UCSD-AML1 (cell line): ENCODE results near the gene PRPF40B.
A peak's percentile ranks its signal among the peaks of the same experiment; 100 is the strongest.

Experiments used
- DNase-seq: peaks from one replicate; lab custom pipeline; 2025; ENCODE audit not compliant: unreplicated experiment; lab: John Stamatoyannopoulos, UW

PRPF40B gene

DNA sequence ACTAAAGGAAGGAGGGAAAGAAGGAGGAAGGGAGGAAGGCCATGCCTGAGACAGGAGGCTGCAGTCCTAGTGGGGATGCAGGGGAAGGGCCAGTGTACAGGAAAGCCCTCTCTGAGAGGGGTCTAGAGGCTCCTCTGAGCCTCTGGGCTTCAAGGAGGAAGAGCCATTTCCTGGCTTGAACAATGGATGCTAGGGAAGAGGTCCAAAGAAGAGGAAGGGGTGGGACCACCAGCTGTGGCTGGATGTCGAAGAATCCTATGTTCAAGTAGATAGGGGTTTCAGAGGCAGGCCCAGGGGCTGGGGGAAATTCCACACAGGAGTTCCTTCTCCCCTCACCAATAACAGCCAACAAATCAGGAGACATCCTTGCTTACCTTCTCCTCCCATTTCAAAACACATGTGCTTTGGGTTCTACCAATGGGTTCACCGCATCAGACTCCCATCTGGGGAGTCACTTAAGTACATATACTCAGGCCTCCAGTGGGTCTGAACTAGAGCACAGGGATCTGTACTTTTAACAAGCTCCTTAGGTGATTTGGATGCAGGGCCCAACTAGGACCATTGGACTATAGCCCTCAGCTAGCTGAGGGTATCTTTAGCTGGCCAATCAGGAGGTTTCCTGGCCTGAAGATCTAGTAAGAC lies 32.4 kb downstream of the PRPF40B start:
- no peak for DNase-seq

DNA sequence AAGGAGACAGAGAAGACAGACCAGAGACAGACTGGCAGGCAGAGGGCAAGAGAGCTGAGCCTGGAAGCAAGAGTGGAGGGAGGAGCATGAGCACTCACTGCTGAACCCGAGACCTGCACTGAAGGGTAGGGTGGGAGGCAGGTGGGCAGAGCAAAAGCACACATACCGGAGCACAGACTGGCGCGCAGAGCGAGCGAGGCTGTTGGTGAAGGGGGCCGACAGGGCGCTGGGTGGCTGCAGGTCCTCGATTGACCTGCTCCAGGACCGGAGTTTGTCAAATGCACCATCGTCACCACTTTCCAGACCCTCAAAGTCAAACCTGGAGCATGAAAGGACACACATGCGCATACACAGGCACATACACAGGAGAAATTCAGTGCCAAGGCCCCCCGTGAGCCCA lies 34.9 kb downstream of the PRPF40B start:
- no peak for DNase-seq

DNA sequence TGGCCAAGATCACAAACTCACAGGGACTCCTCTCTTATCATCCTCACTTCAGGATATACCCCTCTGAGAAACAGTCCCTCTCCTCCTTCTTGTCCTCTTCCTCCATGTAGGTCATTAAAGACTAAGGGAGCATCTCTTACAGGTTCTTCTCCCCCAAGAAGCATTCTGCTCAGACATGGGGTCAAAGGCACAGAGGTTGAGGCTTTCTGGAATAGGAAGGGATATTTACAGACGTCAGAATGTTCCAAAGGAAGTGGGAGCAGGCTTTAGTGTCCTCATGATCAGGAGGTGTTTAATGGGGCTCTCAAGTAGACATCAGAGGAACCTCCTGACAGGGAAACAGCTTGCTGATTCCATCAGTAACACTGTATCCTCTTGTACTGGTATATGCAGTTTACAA lies 36.4 kb downstream of the PRPF40B start:
- no peak for DNase-seq

DNA sequence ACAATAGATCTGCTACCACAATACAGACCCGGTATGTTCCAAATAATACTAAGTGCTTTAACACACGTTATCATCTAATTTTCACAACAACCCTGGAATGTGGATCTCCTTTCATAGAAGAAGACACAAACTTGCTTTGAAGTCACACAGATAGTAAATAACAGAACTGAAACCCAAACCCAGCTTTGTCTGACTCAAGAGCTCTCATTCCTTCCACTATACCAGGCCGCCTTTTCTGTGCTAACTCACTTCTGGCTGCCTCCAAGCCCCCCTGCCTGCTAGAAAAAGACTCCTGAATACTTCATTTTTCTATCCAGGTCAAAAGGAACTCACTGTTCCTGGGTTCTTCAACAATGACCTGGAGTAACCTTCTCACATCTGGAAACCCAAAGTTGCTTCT lies 37.8 kb downstream of the PRPF40B start:
- DNase-seq = no peak

DNA sequence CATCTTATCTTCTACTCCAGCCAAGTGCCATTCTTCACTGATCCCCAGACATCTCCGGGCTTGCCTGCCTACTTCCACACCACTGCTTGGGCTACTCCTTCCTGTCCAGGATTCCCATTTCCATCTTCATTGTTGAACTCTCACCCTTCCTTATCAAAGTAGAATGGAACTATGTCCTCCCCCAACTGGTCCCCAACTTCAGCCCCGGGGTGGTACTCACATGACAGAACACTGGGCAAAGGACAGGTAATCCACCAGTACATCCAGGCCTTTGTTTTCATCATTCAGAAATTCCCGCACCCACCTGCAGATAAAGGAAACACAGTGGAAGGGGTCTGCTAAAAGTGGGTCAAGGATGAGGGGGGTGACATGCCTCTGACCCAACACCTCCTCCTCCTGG lies 38.4 kb downstream of the PRPF40B start:
- no peak for DNase-seq

DNA sequence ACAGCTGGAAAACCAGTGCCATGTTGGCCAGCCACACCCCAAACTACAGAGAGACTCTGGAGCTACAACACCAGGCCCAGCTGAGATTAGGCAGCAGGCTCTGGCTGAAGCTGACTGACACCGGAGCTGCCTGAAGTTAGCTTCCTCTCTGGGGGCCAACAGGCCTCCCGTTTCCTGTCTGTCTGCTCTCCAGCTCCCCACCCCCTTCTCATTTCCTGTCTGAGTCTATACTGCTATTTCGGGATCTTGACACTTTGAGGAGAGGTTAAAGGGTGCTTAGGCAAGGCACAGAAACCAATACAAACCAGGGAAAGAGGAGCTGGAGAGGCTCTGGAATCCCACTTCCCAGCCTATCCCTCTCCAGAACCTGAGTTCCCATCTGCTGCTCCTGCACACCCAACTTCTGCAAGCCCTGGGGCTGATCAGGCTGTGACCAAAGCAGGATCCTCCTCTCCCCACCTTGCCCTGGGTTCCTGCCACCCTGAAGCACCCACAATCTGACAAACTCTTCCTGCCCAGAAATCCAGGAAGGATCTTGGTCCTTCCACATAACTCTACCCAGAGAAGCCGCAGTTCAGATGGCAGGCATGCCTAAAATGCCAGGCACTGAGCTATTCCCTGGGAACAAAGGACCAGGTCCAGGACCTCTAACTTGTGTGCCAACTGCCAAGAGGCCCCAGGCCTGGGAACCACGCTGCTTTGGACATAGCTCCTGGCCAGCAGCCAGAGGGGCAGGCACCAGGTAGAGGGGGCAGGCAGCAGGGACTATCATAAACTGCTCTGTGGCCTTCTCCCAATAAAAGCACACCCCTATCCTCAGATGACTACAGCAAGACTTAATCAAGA lies 39.9 kb downstream of the PRPF40B start:
- peak; percentile 86 for DNase-seq

DNA sequence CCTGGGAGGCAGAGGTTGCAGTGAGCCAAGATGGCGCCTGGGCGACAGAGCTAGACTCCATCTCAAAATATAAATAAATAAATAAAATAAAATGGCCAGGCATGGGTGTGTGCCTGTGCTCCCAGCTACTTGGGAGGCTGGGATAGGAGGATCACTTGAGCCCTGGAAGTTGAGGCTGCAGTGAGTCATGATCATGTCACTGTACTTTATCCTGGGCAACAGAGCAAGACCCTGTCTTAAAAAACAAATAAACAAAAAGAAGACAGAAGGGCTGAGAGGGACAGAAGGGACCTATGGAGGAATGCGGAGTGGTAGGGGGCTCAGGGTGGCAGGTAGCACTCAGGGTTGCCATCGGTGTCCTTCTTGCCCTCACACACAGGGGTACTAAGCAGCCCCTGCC lies 40.8 kb downstream of the PRPF40B start:
- no peak for DNase-seq

DNA sequence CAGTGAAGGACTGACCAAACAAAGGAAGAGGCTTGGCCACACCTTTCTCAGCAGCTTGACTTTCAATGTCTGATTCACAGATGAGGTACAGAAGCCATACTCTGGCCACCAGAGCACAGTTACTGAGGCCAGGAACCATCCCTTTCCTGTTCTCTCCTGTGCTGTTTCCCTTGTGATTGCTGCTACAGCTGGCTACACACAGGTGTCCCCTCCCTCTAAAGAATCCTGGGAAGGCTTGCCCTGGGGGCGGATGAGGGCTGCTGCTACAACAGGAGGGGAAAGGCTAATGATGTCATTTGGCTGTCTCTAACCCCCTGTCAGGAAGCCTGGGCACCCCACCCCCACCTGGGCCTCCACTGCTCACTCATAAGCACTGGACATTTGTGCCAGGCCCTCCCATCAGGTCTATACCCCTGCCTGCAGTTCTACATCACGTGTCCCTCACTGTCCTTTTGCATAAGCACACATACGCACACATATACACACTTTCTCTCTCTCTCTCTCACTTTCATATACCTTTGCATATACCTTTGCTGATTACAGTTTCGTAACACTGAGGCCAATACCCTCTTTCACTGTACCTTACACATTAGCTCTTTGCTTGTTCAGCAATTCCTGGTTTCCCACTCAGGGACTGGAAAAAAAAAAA lies 41.4 kb downstream of the PRPF40B start:
- DNase-seq = peak; percentile 33

DNA sequence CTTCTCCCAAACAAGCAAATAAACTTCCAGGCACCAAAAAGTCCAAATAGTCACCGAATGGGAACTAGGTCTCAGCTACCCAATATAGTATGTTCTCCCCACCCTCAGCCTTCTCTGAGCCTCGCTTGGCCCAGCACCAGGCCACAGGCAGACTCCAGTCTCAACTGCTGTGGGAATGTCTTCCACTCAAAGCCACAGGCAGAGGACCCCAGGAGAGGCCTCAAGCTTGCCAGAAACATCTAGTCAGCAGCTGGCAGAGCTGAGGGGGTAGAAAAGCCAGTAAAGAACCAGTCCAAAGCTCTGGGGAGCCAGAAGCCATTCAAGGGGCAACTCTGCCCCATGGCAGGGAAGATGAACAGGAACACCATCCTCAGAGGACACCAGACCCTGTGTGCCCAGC lies 42.0 kb downstream of the PRPF40B start:
- DNase-seq = no peak

DNA sequence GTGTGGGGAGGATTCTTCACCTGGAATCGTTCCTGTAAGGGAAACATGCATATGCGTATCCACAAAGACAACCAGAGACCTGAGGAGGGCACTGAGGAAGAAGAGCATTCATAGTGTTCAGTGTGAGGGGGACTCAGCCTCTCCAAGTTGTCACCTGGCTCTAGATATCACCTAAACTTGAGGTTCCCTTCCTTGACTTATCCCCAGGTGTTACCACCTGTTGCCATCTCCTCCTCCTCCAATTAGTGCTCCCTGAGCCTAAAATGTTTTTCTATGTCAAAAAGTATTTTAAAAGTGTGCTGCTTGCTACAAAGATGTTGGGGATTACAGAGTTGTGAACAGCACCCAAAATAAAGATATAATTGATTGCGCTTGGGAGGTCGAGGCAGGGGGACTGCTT lies 42.8 kb downstream of the PRPF40B start:
- no peak for DNase-seq

DNA sequence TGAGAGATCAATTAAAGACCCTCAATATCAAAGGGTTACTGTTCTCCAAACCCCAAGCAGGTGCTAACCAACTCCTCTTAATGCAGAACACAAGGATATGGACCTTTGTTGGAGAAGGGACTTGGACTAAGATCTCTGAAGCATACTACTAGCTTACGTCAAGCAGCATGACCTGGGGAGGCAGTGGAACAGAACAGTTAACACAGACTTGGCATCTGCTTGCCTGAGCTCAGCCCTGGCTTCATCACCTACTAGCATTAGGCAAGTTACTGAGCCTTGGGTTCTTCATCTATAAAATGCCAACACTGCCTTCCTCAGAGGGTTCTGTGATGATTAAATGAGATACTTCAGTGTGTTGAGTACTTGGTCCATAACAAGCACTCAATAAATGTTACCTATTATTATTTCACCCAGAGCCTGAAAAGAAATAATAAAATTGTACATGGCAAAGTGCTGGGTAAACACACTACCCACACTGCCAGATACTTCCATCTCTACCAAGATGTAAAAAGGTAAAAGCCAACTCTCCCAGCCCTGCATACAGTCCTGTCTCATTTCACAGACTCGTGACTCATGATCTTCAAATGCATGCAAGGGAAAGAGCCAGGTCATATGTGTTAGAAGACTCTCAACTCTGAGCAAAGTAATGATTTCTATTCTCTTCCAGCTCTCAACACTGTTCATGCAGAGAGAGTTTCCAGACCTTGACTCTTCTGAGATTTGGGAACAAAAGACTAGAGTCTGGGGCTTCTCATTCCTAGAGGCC lies 44.1 kb downstream of the PRPF40B start:
- DNase-seq = no peak

DNA sequence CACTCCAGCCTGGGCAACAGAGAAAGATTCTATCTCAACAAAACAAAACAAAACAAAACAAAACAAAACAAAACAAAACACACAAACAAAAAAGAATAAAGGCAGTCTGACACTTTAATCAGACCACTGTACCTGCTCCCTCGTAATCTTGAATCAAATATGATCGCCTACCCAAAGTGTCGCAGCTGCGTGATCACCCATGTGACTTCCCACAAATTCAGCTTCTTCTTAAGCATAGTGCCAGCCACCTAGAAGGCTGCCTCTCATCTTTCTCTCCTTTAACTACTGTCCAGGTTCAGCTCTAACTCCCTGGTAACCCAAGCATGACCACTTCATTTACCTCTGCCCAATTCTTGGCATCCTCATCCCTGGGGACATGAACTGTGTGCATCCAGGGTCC lies 46.4 kb downstream of the PRPF40B start:
- DNase-seq = no peak

DNA sequence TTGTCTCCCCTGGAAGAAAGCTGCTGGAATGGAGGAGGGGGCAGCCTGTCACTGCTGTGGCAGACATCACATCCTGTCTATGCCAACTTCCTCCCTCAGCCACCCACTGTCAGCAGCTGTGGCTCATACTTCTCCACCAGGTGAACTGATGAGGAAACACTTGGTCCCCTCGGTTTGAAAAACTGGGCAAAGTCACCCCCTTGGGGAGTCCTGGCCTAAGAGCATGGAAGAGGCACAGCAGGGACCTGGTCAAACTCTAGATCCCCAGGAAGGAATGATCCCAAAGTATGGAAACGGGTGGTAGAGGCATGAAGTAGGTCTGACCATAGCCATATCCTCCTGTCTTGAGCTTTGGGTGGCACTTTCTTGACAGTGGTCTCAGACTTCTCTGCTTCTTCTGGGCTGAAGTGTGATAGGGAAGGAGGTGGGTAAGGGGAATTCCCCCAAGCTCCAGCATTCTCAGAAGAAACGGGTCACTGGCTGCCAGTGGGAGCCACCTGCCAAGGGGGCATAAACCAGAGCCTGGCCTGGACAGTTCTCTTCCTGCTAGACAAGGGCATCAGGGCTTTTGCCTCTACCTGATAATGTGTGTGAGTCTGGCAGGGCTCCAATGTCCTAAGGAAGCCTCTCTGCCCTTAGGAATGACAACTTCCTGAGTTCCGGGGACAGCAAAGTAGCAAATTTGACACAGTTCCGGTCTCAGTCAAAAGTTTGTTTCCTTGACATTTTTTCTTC lies 47.8 kb downstream of the PRPF40B start:
- DNase-seq = peak; percentile 58

DNA sequence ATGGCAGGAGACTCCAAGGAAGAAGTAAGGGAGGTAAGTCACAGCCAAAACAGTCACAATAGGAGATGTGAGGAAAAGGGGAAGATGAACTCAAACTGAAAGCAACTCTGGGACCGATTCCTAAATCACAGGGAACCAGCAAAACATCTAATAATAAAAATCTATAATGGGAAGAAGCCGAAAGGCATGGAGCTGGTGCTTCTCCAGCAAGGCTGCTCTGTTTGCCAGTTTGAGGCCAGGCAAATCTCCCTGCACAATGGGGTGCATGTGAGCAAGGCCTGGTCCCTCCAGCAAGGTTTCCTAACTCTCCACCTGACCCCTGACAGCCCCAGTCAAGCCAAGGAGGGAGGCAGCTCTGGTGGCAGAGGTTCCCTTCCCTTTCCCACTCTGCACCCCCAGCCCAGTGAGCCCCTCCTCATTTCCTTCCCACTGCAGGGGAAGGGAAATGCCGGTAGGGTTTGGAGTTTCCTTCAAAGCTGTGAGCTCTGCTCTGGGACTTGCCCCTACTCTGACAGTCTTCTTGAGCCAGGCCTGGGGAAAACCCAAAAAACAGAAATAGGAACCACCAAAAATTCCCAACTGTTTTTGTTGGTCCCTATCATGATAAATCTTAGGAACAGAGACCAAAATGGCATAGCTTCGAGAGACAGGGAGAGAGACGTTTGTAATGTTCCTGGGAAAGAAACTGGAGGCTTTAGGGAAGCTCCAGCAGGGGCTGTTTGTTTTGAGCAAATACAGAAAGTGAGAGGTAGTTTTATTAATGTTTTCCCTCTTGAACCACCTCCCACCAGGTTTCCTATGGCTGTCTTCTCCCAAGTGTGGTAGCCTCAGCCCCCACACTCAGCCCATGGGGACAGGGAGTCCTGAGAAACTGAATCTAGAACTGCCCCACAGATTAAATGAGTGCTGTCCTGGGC lies 49.2 kb downstream of the PRPF40B start:
- peak; percentile 28 for DNase-seq

DNA sequence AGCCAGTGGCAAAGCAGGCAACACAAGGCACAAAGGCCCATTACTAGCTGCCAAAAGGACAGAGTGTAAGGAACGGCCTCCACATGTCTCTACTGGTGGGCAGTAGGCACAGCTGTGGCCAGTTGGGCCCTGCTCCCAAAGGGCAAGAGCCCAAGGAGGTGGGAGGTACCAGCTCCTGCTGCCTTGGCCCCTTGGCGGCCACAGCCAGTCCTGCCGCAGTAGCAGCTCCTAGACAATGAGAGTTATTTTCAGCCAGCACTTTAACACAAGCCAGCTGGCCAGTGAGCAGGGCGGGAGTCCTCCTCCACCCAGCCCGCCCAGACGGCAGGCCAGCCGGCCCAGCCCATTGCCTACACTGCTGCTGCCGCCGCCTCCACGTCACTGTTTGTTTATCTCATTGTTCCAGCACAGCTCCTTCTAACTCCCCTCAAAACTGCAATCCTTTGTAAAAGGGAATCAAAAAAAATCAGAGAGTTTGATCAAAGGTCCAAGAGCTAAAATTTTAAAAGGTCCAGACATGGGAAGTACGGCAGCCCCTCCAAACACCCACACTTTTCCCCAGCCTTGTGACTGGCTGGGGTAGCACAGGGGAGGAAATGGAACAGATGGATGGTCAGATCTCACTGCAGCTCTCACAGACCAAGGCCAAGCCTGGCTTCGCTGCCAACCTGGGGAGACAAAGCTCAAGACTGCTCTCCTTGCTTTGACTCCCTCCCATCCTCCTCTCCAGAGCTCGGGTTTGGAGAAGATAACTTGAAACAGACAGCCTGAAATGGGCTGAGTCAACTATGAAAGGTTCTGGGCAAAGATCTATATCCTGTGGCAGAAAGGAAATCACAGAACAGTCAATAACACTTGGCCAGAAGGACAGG lies 50.3 kb downstream of the PRPF40B start:
- peak; percentile 35 for DNase-seq

DNA sequence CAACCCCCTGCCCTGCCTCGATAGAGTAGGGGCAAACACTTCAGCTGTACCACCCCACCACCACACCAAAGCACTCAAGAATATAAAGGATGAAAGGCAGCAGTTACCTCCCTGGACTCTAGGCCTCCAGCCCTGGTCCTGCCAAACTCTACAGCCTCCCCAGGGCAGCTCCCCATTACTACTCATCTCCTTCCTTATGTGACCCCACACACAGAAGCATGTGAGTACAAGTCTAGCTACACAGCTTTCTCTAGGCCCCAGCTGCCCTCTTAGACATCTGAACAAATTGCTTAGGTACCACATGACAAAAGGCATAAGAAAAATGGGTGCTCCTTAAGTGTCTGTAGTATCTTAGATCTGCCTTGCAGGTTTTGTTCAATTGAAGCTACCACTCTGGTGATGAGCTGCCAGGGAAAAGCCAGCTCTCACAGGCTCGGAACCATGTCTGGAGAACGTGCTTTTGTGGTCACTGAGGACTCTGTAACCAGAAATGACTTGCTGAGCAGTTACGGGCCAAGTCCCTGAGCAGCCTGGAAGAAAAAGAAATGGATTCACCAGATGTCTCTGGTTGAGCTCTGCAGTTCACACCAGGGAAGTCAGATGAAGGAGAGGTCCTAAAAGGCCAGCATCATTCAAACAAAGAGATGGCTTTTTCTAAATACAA lies 51.1 kb downstream of the PRPF40B start:
- no peak for DNase-seq

DNA sequence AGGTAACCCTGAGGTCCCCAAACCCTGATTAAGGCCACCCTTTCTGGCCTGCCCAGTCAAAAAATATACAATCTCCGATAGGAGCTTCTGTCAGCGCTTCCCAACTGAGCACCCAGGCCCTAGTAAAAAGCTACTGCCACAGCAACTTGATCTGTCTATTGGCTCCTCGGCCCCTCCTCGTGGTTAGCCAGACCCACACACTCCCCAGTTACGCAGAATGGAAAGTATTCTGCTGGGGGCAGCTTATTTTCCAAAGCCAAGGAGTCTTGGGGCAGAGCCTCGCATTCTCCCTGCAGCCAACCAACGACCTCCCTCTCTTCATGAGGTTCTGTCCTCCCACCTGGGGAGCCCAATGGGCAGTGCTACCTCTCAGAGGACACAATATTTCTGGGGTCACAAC lies 51.8 kb downstream of the PRPF40B start:
- DNase-seq = no peak

DNA sequence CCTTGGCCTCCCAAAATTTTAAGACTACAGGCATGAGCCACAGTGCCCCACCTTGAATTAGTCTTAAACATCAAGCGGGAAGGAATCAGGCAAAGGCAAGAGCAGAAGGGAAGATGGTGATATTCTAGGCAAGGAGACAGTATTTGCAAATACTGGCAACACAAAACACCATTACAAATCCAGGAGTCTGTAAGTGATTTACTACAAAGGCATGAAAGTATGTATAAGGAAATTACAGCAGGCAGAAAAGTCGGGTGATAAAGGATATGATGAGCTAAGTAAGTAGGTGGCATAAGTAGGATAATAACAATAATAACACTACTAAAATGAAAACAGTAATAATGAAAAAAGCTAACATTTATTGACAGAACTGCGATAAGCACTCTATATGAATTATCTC lies 55.4 kb downstream of the PRPF40B start:
- DNase-seq = no peak
